ENCODE data around the gene WDR1.

WDR1 gene, protein sequence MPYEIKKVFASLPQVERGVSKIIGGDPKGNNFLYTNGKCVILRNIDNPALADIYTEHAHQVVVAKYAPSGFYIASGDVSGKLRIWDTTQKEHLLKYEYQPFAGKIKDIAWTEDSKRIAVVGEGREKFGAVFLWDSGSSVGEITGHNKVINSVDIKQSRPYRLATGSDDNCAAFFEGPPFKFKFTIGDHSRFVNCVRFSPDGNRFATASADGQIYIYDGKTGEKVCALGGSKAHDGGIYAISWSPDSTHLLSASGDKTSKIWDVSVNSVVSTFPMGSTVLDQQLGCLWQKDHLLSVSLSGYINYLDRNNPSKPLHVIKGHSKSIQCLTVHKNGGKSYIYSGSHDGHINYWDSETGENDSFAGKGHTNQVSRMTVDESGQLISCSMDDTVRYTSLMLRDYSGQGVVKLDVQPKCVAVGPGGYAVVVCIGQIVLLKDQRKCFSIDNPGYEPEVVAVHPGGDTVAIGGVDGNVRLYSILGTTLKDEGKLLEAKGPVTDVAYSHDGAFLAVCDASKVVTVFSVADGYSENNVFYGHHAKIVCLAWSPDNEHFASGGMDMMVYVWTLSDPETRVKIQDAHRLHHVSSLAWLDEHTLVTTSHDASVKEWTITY

DNA sequence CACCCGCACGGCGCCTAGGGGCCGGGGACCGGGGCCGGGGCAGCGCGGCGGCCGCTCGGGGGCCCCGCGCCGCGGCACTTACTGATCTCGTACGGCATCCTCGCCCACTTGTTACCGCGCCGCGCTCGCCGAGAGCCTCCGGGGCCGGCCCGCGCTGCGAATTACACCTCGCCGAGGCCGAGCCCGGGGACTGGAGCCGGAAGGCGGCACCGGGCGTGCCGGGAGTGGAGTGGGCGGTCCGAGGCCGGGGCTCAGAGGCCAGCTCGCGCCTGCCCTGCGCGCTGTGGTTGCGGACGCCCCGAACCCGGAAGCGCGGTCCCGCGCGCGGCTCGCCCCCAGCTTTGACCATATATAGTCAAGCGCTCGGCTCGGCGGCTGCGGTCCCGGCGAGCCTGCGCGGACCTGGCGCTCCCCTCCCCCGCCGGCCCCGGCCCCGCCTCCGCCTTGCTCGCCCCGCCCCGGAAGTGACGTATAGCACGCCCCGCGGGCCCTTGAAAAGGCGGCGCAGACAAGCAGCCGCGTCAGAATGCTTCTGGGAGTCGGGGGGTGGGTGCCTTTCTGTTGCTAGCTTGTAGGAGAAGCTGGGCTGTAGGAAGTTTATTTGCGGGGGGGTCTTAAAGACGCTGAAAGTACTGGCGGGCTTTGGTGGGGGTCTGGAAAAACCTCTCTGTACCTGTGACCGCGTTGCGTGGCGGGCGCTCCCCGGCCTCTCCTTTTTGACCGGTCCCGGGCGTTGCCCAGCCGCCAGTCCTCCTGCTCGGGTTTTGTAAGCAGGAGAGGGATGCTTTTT, at the start of gene WDR1:
Gene WDR1 (minus strand): TSS at position 231 of the 790 bp plus-strand sequence. CDS start 133 bp downstream, at position 98.
- DNase-seq (ENCODE audit: low read depth in 2 of 2) = peak; percentile 84 to 93

GRCh38 chr4:10164877-10165283, 48.3 kb upstream of the WDR1 start:
- DNase-seq (ENCODE audit: low read depth in 2 of 2) = no peak

GRCh38 chr4:10163296-10163695, 46.7 kb upstream of the WDR1 start:
- no peak for DNase-seq (ENCODE audit: low read depth in 2 of 2)

GRCh38 chr4:10162341-10163000, 45.9 kb upstream of the WDR1 start:
- DNase-seq (ENCODE audit: low read depth in 2 of 2) = no peak

GRCh38 chr4:10161840-10162239, 45.2 kb upstream of the WDR1 start:
- DNase-seq (ENCODE audit: low read depth in 2 of 2) = no peak

DNA sequence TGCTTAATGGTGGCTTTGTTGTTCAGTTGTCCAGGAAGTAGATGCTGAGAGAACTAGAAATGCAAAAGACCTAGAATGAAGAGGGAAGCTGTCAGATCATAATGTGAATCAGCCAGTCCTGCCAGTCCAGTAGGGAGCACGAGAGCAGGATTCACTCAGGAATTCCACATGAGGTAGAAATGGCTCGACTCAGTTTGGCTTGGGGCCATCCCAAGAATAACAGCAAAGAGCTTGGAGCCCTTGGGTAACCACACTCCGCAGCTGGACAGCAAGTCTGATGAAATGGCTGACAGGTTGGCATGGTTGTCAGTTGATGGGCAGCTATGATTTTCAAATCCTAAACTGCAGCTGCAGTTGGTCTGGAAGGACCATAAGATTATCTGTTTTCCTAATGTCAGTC, 44.5 kb upstream of the WDR1 start:
- DNase-seq (ENCODE audit: low read depth in 2 of 2) = no peak

DNA sequence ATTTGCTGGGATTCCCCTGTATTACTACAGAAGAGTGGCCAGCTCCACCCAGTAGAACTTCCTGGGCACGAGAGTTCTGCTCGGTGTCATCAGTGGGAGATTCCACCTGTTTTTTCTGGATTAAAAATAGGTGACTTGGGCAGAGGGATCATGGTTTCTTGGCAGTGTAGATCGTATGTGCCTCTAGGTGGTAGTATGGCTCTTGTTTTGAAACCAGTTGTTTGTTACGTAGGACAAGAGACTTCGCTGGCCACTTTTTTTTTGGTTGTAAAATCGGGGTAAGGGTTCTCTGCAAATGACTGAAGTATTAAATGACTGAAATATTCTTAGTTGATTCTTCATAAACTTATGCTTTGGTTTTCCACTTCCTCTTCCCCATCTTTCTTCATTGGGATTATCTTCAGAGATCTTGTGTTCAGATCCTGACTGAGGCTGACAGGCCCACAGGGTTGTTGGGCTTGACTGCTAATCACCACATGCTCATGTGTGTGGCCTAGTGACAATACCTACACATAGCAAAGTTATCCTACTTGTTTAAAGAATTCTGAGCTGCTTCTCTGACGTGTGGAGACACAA, 43.8 kb upstream of the WDR1 start:
- no peak for DNase-seq (ENCODE audit: low read depth in 2 of 2)

- no peak for DNase-seq (ENCODE audit: low read depth in 2 of 2)
Observed at GRCh38 chr4:10159671-10160070, 43.1 kb upstream of the WDR1 start.

GRCh38 chr4:10158333-10158942, 41.8 kb upstream of the WDR1 start:
- no peak for DNase-seq (ENCODE audit: low read depth in 2 of 2)

DNA sequence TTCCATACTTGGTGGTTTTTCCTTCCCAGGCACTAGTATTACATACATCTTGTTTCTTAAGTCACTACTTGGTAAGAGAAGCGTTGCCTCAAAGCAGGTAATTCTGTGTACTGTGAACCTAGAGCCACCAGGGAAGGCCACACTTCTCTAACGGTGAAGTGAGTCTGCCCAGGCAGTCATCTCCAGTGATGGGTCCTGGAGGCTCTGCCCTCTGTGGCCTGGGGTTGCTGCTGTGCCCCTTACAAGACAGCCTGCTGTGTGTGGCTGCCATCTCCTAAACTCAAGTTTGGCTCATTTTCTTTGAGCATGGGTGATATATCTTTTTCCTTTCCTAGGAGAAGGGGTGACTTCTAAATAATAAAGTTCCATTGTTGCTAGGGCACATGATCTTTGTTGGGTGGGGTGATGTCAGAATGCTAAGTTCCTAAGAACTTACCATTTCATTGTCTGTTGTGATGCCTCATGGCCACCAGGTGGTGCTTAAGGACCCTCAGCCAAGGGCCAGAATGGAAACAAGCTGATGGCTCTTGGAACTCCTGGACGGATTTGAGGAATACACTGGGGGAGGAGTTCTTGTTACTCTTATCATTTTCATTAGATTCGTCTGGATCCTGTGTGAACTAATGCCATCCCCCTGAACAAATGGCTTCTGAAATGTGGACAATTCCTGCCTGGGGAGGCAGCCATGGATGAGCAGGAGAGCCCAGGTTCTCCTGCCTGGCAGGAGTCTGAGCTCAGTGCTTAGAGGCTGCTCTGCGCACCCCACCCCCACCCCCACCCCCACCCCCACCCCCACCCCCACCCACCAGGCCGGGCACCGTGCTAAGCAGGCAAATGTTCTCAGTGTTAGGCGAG, 41.1 kb upstream of the WDR1 start:
- peak in 1 of 2 experiments; percentile 17 for DNase-seq (ENCODE audit: low read depth in 2 of 2)

- no peak for DNase-seq (ENCODE audit: low read depth in 2 of 2)
Observed at GRCh38 chr4:10154241-10154640, 37.6 kb upstream of the WDR1 start.

DNA sequence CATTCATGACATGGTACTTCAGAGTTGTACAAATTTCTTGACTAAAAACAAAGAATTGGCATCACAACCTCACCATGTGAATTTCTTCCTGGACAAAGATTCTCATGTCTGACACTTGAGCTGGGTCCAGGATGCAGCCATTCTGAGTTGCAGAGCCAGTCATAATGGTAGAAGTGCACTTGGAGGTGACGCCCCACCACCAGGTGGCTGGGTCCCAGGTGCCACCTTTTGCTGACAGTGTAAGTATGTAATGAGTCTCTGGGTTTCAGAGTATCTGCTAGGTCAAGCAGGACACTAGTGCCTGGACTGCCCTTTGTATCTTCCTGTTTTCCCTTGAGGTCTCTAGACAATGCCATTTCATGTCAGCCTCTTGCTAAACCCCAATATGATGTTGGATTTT, 36.6 kb upstream of the WDR1 start:
- DNase-seq (ENCODE audit: low read depth in 2 of 2) = no peak

DNA sequence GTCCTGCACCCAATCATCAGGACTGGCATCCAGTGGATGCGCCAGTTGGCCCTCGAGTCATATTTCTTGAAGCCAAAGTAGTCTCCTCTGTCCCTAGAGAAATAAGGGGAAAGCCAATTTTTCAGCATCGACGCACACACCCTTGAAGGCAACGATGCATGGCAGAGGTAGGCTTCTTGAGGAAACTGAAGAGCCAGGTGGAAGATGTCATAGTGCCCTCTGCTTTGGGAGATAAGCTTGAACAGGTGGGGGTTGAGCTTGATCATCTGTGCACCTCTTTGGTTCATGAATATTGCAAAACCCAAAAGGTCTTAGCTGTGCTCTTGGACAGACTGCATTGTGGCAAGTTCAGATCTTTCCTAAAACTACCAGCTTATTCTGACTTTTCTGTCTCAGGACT, 34.6 kb upstream of the WDR1 start:
- DNase-seq (ENCODE audit: low read depth in 2 of 2) = no peak

- DNase-seq (ENCODE audit: low read depth in 2 of 2) = no peak
Observed at GRCh38 chr4:10144966-10145365, 28.4 kb upstream of the WDR1 start.

GRCh38 chr4:10144479-10144878, 27.9 kb upstream of the WDR1 start:
- no peak for DNase-seq (ENCODE audit: low read depth in 2 of 2)

DNA sequence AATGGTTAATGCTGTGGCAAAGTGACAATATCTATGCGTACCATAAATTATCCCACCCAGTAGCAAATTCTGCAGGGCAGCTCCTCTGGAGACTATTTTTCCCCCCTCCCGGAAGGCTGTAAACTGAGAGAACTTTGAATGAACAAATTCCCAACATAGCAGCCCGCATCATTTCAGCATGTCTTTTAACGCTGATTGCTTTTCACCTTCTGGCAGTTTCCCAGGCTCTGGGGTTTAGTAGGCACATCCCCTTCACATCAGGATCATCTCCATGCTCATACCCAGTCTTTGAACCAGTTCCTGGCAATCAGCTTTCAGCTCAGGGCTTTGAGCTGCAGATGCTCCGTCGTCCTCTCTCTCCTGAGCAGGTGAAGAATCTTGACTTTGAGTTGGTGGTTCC, 26.6 kb upstream of the WDR1 start:
- DNase-seq (ENCODE audit: low read depth in 2 of 2) = no peak

DNA sequence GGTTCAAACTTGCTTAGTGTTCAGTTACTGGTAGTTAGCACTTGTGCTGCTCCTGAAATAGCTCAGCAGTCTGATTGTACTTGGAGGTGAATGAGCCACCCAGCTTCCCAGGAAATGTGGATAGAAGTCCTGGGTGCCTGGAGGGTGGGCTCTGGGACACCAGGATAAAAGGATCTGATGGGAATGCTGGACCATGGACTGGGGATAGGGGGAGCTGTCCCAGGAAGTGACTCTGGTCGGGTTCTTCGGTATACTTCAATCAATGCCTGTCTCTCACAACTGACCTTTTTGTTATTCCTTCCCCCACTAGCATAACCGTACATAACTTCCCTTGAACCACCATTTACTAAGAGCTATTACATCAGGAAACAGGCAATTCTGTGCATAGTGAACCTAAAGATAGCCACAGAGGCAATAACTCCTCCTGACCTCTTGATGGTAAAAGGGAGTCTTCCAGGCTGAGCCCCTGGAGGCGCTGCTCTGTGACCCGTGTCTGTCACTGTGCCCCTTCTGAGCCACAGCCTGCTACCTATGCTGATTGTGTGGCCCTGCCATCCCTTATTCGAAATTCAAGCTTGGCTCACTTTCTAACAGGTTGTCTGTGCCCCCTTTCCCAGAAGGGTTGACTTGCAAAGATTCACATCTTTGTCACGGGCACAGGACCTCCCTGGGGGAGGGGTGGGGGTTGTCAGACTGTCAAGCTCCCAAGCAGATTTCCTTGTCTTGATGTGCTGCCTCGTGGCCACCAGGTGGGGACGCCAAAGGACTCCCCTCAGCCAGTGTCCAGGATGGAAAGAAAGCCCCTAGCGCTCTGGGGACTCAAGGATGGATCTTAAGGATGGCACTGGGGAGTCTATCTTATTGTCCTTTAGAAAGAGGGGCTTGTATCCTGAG, 24.5 kb upstream of the WDR1 start:
- DNase-seq (ENCODE audit: low read depth in 2 of 2) = no peak

GRCh38 chr4:10139518-10139917, 22.9 kb upstream of the WDR1 start:
- no peak for DNase-seq (ENCODE audit: low read depth in 2 of 2)

DNA sequence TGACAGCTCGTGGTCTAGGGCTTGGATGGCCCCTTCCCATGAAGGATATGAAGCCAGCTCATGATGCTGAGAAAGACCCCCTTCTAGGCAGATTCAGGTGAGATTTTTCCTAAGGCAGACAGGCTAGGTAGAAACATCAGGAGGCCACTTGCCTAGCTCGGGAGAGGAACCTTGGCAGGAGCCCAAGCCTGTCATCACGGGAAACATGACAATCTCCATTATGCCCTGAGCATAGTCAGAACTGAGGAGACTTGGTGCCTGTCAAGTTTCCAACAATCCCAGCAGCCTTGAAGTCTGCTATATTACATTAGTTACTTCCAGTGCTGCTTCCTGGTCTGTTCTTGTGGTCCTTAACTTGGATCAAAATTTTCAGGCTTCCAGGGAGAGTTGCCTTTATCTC, 18.7 kb upstream of the WDR1 start:
- no peak for DNase-seq (ENCODE audit: low read depth in 2 of 2)

All from stimulated activated CD4-positive, alpha-beta T cell treated with anti-CD3 and anti-CD28 coated beads, Interleukin-12 subunit alpha, Interleukin-12 subunit beta, amount 100 ng/mL, for 24 hours (primary cell).